HG03064 (cell line): ENCODE results near the gene MS4A14.
"Not testable (repeated sequence)": the region's sequence is repeated elsewhere in the genome, so short reads cannot be mapped to it uniquely, and the experiment has no call there.

Experiments
- ATAC-seq: cut with Tn5 transposase; IDR thresholded peaks from one replicate; pipeline ENCODE4 v1.9.1; 2021; ENCODE audit warnings: low read depth; ENCODE audit not compliant: unreplicated experiment

MS4A14 gene

DNA sequence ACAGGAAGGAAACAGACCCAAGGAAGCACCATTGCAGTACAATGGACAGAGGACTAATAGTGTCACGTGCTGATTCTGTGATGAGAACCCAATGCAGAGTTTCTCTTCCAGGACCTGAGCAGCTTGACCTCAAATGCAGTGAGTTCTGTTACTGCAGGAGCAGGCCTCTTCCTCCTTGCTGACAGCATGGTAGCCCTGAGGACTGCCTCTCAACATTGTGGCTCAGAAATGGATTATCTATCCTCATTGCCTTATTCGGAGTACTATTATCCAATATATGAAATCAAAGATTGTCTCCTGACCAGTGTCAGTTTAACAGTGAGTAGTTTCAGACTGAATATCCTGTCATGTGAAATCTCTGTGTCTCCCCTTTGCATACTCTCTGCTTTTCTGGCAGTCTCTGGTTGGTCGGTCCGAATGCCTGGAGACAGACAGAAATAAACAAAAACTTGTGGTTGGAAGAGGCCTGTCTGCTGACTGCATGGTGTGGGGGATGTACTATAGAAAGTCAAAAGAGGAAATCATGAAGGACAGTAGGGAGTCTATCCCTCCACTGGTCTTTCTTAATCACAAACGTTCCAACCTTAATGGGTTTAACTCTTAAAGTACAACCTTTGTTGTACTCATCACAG lies 6.9 kb upstream of the MS4A14 start:
- peak; percentile 80 for ATAC-seq

DNA sequence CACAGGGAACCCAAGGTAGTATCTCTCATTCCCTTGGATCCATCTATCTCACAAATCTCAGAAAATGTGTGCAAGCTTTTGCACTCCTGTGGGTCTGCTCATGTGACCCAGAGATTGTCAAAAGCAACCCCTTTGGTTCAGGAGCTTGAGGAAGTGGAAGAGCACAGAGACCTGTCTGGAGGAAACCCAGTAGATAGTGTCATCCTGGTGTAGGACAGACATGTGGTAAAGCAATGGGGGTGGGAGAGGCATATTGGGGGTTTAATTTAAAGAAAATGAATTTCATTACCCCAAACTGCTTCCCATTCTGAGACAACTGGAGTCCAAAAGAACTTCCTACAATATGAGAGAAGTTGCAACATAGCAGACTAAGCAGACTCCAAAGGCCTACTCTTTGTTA lies 5.8 kb upstream of the MS4A14 start:
- no peak for ATAC-seq

- ATAC-seq = no peak
Observed at GRCh38 chr11:60392361-60392760, 3.9 kb upstream of the MS4A14 start.

DNA sequence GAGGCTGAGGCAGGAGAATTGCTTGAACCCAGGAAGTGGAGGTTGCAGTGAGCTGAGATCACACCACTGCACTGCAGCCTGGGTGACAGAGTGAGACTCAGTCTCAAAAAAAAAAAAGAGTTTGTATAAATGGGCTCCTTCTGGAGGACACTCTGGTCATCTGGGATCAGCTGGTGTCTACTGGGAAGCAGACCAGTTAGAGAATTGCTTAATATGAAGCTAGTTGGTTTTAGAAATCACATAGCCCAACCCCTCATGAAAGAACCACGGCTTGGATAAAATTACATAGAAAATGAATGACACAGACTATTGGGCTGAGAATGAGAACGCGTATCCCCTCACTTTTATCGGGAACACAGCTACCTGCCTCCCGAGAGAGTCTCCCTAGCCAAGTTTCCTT lies 3.2 kb upstream of the MS4A14 start:
- ATAC-seq = no peak

GRCh38 chr11:60394666-60395380 lies 1.4 kb upstream of the MS4A14 start:
- no peak for ATAC-seq

DNA sequence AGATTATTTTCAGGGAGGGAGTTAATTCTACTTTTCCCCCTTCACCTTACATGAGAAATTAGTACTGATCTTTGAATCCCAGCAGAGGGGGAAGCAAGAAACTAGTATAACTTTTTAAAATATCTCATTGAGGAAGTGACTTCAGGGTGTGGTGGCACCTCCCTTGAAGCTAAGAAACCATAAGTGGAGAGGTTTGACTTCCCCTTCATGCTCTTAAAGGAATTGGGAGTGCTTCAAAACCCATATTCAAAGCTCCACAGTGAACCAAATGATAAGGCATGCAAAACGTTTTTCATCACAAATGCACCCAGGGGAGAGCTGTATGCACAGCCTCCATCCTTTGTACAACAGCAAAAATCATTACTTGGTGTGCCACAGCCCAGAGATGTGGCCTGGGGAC lies 540 bp downstream of the MS4A14 start:
- peak; percentile 84 for ATAC-seq

DNA sequence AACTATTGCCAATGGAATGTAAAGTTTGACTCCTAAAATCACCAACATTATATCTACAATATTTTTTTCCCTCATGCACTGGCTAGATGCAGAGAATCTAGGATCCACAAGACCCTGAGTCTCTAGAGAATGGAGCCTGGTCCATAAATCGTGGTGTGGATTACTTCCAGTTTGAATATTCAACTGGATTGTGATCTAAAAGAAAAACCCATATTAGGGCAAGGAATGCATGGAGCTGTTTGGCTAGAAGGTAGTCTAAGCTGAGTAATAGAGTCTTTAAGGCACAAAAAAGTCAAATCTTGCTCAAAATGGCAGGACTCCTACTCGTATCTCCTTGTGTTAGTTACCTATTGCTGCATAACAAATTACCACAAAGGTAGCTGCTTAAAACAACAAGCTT lies 23.8 kb downstream of the MS4A14 start:
- no peak for ATAC-seq

- ATAC-seq = no peak
Observed at GRCh38 chr11:60422609-60423008, 26.4 kb downstream of the MS4A14 start.

GRCh38 chr11:60428517-60428916 lies 32.3 kb downstream of the MS4A14 start:
- no peak for ATAC-seq

GRCh38 chr11:60429272-60429671 lies 33.0 kb downstream of the MS4A14 start, which contains the start of gene MS4A5:
Gene MS4A5 (plus strand): TSS chr11:60429572. CDS start chr11:60429675, 103 bp downstream.
- no peak for ATAC-seq

GRCh38 chr11:60431251-60431650 lies 35.0 kb downstream of the MS4A14 start:
- no peak for ATAC-seq

DNA sequence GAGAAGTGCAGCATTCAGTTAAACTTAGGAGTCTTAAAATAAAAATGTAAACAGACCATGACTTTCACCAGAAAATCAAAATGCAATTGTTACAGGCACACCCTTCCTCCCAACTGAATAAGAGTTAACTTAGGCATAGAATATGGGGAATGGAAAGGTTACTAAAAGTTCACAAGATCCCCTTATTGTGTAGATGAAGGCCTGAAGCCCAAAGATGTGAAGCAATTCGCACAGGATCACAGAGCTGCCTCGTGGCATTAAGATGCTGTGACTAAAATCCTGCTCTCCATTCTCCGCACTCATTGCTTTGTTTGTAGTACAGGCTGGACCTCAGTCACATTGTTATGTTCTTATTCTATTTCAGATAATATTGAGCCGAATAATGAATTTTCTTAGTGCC lies 37.1 kb downstream of the MS4A14 start:
- no peak for ATAC-seq

DNA sequence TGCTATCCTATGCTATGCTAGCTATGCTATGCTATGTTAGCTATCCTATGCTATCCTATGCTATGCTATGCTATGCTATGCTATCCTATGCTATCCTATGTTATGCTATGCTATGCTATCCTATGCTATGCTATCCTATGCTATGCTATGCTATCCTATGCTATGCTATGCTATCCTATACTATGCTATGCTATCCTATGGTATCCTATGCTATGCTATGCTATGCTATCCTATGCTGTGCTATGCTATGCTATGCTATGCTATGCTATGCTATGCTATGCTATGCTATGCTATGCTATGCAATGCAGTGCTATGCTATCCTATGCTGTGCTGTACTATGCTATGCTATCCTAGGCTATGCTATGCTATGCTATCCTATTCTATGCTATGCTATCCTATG lies 50.8 kb downstream of the MS4A14 start:
- no peak for ATAC-seq

GRCh38 chr11:60447846-60448245 lies 51.6 kb downstream of the MS4A14 start:
- ATAC-seq = no peak

DNA sequence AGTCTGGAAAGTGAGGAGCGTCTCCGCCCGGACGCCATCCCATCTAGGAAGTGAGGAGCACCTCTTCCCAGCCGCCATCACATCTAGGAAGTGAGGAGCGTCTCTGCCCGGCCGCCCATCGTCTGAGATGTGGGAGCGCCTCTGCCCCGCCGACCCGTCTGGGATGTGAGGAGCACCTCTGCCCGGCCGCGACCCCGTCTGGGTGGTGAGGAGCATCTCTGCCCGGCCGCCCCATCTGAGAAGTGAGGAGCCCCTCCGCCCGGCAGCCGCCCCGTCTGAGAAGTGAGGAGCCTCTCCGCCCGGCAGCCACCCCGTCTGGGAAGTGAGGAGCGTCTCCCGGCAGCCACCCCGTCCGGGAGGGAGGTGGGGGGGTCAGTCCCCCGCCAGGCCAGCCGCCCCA lies 54.9 kb downstream of the MS4A14 start:
- ATAC-seq = not testable (repeated sequence)

DNA sequence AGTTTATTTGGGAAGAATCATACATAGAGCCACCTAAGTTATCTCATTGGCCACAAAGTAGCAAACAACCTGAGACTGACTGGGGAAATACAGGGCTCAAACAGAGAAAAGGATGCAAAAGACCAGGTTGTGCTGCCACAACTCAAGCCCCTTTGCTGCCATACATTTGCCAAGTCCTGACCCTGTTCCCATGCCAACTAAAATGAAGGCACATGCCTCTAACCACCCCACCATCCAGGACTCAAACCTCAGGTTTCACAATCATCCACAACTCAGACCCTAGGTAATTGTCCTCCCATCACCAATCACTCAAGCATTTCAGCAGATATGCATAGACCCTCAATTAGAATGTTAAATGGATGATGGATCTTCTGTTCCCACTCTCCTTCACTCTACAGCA lies 58.0 kb downstream of the MS4A14 start:
- ATAC-seq = no peak

GRCh38 chr11:60455531-60456042 lies 59.3 kb downstream of the MS4A14 start, which contains the start of gene MS4A1:
Gene MS4A1 (plus strand): TSS chr11:60455847. CDS start chr11:60462375, 6,528 bp downstream.
- ATAC-seq = peak; percentile 92

GRCh38 chr11:60457576-60457975 lies 61.3 kb downstream of the MS4A14 start:
- ATAC-seq = peak; percentile 33

DNA sequence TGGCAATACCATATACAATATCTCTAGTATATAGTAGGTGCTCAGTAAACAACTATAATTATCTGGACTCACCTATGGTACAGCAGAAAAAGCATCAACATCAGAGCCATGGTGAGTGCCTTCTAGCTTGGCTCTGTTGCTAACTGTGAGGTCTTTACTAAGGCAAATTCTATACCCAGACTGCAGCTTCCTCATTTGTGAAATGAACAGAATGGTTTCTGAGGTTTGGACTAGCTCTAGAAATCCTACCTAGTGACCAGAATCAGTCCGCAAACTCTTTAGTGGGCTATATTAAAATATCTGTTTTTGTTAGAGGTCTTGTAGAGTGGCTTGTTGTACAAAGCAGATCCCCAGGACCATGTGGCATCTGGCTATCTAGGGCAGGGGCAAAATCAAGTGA lies 63.1 kb downstream of the MS4A14 start:
- ATAC-seq = no peak
